GM12891 (cell line): ENCODE data around the gene WIPI1.

ENCODE experiments used
- DNase-seq: peaks from one replicate; pipeline ENCODE4 v3.0.0; 2011; ENCODE audit warnings: low spot score; ENCODE audit not compliant: insufficient read length
- FAIRE-seq: peaks from 2 replicates; lab custom pipeline; 2011; peaks lifted over from hg19 to GRCh38; lab: Jason Lieb, UNC
- PAX5 ChIP-seq: IDR thresholded peaks from 2 replicates; pipeline ENCODE4 v1.6.1; 2011; ENCODE audit warnings: low read length, moderate library complexity, mild to moderate bottlenecking; ENCODE audit not compliant: insufficient read depth, severe bottlenecking
- POLR2A ChIP-seq: IDR thresholded peaks from 2 replicates; pipeline ENCODE4 v1.6.1; 2011; ENCODE audit warnings: low read depth, low read length, control low read depth
- POLR2AphosphoS5 ChIP-seq: IDR thresholded peaks from 2 replicates; pipeline ENCODE4 v1.6.1; 2011; ENCODE audit warnings: low read depth, low read length, control low read depth
- POU2F2 ChIP-seq: IDR thresholded peaks from 2 replicates; pipeline ENCODE4 v1.6.1; 2011; ENCODE audit warnings: low read depth, mild to moderate bottlenecking, control low read depth, low read length, moderate library complexity
- SPI1 ChIP-seq: IDR thresholded peaks from 2 replicates; pipeline ENCODE4 v1.6.1; 2011; ENCODE audit warnings: low read depth, low read length, control low read depth
- TAF1 ChIP-seq: IDR thresholded peaks from 2 replicates; pipeline ENCODE4 v1.6.1; 2011; ENCODE audit warnings: low read depth, low read length, control low read depth

Gene WIPI1

DNA sequence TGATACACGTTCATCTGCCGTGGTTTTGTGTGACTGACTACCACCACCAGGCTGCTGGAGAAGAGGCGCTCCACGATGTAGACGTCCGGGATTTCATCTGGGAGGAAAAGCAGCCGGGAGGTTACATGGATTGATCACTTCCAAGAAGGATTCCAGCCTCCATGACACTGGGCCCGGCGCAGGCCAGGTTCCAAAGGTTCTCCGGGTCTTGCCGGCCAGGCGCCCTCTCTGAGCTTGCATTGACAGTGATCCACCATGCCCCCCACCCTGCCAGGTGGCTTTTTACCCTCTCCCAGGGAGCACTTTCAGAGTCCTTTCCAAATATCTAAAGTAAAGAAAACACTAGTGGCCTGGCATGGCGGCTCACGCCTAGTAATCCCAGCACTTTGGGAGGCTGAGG, 6.5 kb downstream of the WIPI1 start:
- no peak for FAIRE-seq
- TF ChIP-seq POLR2A (no peak), POU2F2 (no peak)
- DNase-seq, result no peak

- no peak for DNase-seq
- TF ChIP-seq POLR2AphosphoS5 (no peak), TAF1 (no peak), SPI1 (no peak), POLR2A (no peak), POU2F2 (no peak), PAX5 (no peak)
- FAIRE-seq, result no peak
Observed at GRCh38 chr17:68450391-68450790, 6.9 kb downstream of the WIPI1 start.

DNA sequence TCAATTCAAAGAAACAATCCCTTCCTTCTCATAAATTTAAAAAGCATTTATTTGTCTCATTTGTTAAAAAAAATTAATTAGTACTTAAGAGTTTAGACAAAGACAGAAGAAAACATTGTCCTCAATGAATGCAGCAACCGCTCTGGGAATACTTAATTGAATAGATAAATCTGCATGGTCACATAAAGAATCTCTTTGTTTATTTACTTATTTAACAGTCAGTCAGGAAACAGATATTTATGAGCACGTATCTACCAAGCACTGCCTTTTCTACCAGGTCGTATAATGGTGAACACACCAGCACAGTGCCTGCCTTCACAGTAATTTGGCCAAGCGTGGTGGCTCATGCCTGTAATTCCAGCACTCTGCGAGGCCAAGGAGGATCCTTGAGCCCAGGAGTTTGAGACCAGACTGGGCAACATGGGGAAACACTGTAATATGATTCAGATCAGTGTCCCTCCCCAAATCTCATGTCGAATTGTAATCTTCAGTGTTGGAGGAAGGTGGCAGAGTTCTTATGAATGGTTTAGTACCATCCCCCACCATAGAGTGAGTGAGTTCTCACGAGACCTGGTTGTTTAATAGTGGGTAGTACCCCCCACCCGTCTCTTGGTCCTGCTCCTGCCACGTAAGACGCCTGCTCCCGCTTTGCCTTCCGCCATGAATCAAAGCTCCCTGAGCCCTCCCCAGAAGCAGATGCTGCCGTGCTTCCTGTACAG, 8.1 kb downstream of the WIPI1 start:
- DNase-seq (no peak), FAIRE-seq (no peak)
- no peak for TF ChIP-seq POLR2AphosphoS5
- no peak for TF ChIP-seq TAF1
- no peak for TF ChIP-seq POLR2A
- no peak for TF ChIP-seq SPI1
- no peak for TF ChIP-seq POU2F2
- TF ChIP-seq PAX5, result no peak

GRCh38 chr17:68446626-68447041, 10.7 kb downstream of the WIPI1 start:
- FAIRE-seq, result no peak
- TF ChIP-seq POLR2A, result no peak
- TF ChIP-seq POU2F2, result no peak
- no peak for TF ChIP-seq POLR2AphosphoS5
- TF ChIP-seq PAX5, result no peak
- TF ChIP-seq SPI1, result no peak
- TF ChIP-seq TAF1, result no peak
- no peak for DNase-seq

- DNase-seq, result no peak
- no peak for TF ChIP-seq POLR2A
- no peak for TF ChIP-seq TAF1
- TF ChIP-seq POU2F2, result no peak
- no peak for TF ChIP-seq POLR2AphosphoS5
- TF ChIP-seq PAX5, result no peak
- TF ChIP-seq SPI1, result no peak
- FAIRE-seq, result no peak
Observed at GRCh38 chr17:68445671-68446070, 11.6 kb downstream of the WIPI1 start.

DNA sequence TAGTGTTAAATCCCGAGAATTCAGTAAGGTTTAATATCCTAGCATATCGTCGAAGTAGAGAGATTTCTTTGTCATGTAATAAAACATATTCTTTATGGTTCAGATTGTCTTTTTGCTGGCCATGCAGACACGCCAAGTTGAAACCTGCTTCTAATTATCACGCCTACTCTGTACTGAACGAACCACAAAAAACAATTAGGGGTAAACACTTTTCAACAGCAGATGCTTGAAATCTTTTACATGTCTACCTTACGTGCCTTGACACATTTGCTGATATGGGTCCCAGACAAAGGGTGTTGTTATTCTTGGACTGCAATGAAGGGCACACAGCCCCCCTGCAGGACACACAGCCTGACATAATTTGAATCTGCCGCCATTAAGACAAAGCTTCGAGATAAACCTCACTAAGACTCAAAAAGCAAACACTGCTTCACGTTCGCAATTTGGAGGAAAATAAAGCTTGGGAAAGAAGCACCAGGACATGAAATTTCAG, 13.3 kb downstream of the WIPI1 start:
- FAIRE-seq (no peak), DNase-seq (no peak)
- TF ChIP-seq POLR2AphosphoS5, result no peak
- no peak for TF ChIP-seq SPI1
- no peak for TF ChIP-seq PAX5
- no peak for TF ChIP-seq TAF1
- TF ChIP-seq POLR2A, result no peak
- no peak for TF ChIP-seq POU2F2

- DNase-seq, result no peak
- no peak for FAIRE-seq
- TF ChIP-seq POLR2A (no peak), TAF1 (no peak), POLR2AphosphoS5 (no peak), POU2F2 (no peak), SPI1 (no peak), PAX5 (no peak)
Observed at GRCh38 chr17:68441070-68441770, 16.1 kb downstream of the WIPI1 start.

DNA sequence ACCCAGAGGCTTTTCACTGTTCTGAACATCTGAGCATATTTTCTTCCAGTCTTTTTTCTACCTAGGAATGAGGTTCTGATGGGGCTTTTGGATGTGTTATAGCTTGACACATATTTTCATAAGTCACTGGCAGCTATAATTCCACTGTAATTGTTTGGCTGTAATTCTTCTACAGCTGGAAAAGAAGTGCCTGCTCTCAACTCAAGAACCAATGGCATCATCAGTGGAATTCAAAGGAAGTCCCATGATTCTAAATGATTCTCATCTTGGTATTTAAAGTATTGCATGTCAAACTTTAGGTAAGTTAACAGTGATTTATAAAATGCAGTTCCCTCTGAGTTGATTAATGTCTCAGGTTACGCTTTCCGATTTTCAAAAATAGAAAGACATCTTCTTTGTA, 16.8 kb downstream of the WIPI1 start:
- DNase-seq (no peak), FAIRE-seq (no peak)
- TF ChIP-seq POU2F2, result no peak

- TF ChIP-seq PAX5 (no peak), POU2F2 (no peak), POLR2A (no peak), TAF1 (no peak), SPI1 (no peak), POLR2AphosphoS5 (no peak)
- no peak for DNase-seq
Observed at GRCh38 chr17:68439656-68440290, 17.5 kb downstream of the WIPI1 start.

More at GRCh38 chr17:68439656-68440290, 17.5 kb downstream of the WIPI1 start:
- no peak for FAIRE-seq
